HUES64 (cell line): Measurements from ENCODE around the gene XIRP2.

Experiments
- H3K27ac ChIP-seq: 2 replicates; pipeline ENCODE4 v1.7.0; 2013; ENCODE audit warnings: low read depth, low read length, inconsistent platforms
- H3K27me3 ChIP-seq: 2 replicates; pipeline ENCODE4 v1.6.1; 2013; ENCODE audit warnings: mild to moderate bottlenecking, low read length; ENCODE audit not compliant: insufficient read depth
- H3K36me3 ChIP-seq: 2 replicates; pipeline ENCODE4 v1.6.1; 2013; ENCODE audit warnings: mild to moderate bottlenecking, low read length; ENCODE audit not compliant: insufficient read depth
- H3K4me1 ChIP-seq: 2 replicates; pipeline ENCODE4 v1.6.1; 2013; ENCODE audit warnings: mild to moderate bottlenecking, low read length, moderate library complexity; ENCODE audit not compliant: insufficient read depth
- H3K4me3 ChIP-seq: 2 replicates; pipeline ENCODE4 v1.5.1; 2013; ENCODE audit warnings: mild to moderate bottlenecking, low read length, moderate library complexity
- H3K9ac ChIP-seq: 2 replicates; pipeline ENCODE4 v1.6.1; 2013; ENCODE audit warnings: mild to moderate bottlenecking, low read depth, low read length
- H3K9me3 ChIP-seq: 2 replicates; pipeline ENCODE4 v1.6.1; 2013; ENCODE audit warnings: low read depth, low read length; ENCODE audit not compliant: insufficient read depth
- WGBS: fragments of 150-250, 120-280 bp; methylation state at CpG from one replicate; pipeline ENCODE4 v1.1.7; 2013; ENCODE audit warnings: missing lambda C conversion rate; 5-methylcytosine and 5-hydroxymethylcytosine counted together

The XIRP2 gene

GRCh38 chr2:167200019-167200418, 311.7 kb downstream of the XIRP2 start:
- Histone ChIP-seq H3K4me3 (no peak overlapping the region), H3K27ac (no peak overlapping the region), H3K4me1 (no peaks in the 10 kb centered on the region), H3K9me3 (no peaks in the 10 kb centered on the region), H3K9ac (no peak overlapping the region), H3K27me3 (no peaks in the 10 kb centered on the region), H3K36me3 (no peaks in the 10 kb centered on the region)
- 99% methylated on average over 4 of the region's 5 CpGs for WGBS

DNA sequence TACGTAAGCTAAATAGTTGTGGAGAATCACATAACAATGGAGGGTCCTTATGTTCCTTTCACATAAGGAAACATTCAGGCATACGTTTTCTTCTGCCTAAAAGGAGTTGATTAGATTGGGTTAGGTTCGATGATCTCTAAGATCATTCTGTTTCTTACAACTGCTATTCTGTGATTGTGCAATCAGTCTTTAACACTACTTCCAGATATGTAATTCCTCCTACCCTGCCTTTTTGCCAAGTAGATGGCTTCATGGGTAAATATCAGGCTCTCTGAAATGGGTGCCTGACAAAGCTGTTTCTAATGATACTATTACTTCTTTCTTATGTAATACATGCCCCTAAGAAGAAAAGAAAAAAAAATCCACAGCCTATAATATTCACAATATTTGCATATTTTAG, 321.5 kb downstream of the XIRP2 start:
- H3K36me3 ChIP-seq = no peaks in the 10 kb centered on the region
- H3K27me3 ChIP-seq = no peaks in the 10 kb centered on the region
- no peak overlapping the region for H3K27ac ChIP-seq
- no peaks in the 10 kb centered on the region for H3K9me3 ChIP-seq
- 70% methylated on average over 2 of the region's 3 CpGs for WGBS
- H3K9ac ChIP-seq = no peak overlapping the region
- H3K4me1 ChIP-seq = peaks cover 9% of the 10 kb centered on the region
- no peak overlapping the region for H3K4me3 ChIP-seq

GRCh38 chr2:167212014-167212648, 323.9 kb downstream of the XIRP2 start:
- Histone ChIP-seq H3K36me3 (no peaks in the 10 kb centered on the region), H3K27me3 (no peaks in the 10 kb centered on the region), H3K4me1 (peaks cover 13% of the 10 kb centered on the region), H3K4me3 (no peak overlapping the region), H3K27ac (no peak overlapping the region), H3K9me3 (no peaks in the 10 kb centered on the region), H3K9ac (no peak overlapping the region)
- WGBS = 19% methylated on average over 3 of the region's 3 CpGs

DNA sequence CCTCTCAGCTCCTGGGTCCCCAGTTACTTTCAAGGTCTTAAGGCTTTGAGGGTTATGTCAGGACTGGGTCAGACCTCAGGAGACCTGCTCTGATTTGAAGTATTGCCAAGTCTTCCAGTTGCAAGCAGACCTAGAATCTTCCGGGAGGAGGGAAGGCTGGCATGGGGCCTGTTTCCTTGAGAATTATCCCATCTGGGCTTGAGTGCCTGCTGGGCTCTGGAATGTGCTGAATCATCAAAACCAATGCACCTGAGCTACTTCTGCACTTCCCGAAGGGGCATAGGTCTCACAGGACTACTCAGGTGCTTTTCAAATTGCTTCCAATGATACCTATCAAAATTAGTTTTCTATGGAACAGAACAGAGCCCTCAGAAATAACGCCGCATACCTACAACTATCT, 327.3 kb downstream of the XIRP2 start:
- H3K27me3 ChIP-seq = no peaks in the 10 kb centered on the region
- WGBS = 83% methylated on average over 2 of the region's 4 CpGs
- no peak overlapping the region for H3K4me3 ChIP-seq
- H3K36me3 ChIP-seq = no peaks in the 10 kb centered on the region
- no peak overlapping the region for H3K27ac ChIP-seq
- no peaks in the 10 kb centered on the region for H3K9me3 ChIP-seq
- H3K4me1 ChIP-seq = peaks cover 4% of the 10 kb centered on the region; the same call in 1 of the 2 replicates
- H3K9ac ChIP-seq = no peak overlapping the region

- no peaks in the 10 kb centered on the region for H3K4me1 ChIP-seq
- no peaks in the 10 kb centered on the region for H3K36me3 ChIP-seq
- no peaks in the 10 kb centered on the region for H3K27me3 ChIP-seq
- no peak overlapping the region for H3K27ac ChIP-seq
- 86% methylated on average over 4 of the region's 4 CpGs for WGBS
- H3K4me3 ChIP-seq = no peak overlapping the region
- H3K9me3 ChIP-seq = no peaks in the 10 kb centered on the region
- no peak overlapping the region for H3K9ac ChIP-seq
Measured at GRCh38 chr2:167237478-167237877, 349.2 kb downstream of the XIRP2 start.

DNA sequence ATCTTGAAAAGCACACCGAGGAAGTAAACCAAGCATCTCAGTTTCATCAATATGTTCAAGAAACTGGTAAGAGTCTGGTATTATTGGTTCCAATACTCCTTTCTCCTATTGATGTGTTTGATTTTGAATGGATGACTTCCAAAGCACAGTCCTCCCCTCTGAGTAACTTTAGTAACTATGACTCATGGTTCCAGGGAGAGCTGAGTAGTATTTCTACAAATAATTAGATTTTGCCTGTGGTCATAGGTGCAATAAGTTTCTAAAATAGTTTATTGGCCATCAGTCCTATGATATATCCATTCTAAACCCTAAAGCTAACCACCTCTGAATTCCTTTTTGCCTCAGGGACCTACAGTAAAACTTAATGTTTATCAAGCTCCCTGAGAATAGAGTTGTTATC, 352.4 kb downstream of the XIRP2 start:
- Histone ChIP-seq H3K4me3 (no peak overlapping the region), H3K36me3 (no peaks in the 10 kb centered on the region), H3K27ac (no peak overlapping the region), H3K9ac (no peak overlapping the region), H3K9me3 (no peaks in the 10 kb centered on the region), H3K27me3 (no peaks in the 10 kb centered on the region), H3K4me1 (no peaks in the 10 kb centered on the region)
- WGBS = 100% methylated on average over 1 of the region's 1 CpG

GRCh38 chr2:167249197-167249596, 360.9 kb downstream of the XIRP2 start:
- Histone ChIP-seq H3K4me1 (peaks cover 2% of the 10 kb centered on the region; the same call in 1 of the 2 replicates), H3K27ac (no peak overlapping the region), H3K4me3 (no peak overlapping the region), H3K9me3 (no peaks in the 10 kb centered on the region), H3K9ac (no peak overlapping the region), H3K36me3 (no peaks in the 10 kb centered on the region), H3K27me3 (no peaks in the 10 kb centered on the region)
- 99% methylated on average over 4 of the region's 4 CpGs for WGBS

DNA sequence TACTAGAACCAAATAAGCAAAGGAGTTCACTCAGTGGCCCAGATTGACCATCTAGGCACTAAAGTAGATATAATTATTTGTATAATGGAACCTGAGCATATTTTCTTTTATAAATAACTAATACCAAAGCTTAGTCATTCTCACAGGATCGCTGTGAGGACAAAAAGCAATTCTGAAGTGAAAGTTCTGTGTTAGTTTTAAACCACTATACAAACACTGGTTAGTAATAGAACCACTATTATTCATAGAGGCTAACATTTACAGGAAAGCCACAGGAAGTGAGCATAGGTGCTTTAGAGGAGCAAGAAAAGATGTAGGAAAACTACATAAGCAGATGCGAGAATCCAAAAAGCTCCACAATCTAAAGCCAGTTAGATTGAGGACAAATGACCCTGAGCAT, 364.7 kb downstream of the XIRP2 start:
- 100% methylated on average over 1 of the region's 2 CpGs for WGBS
- Histone ChIP-seq H3K9me3 (no peaks in the 10 kb centered on the region), H3K27me3 (no peaks in the 10 kb centered on the region), H3K4me1 (peaks cover 22% of the 10 kb centered on the region; the same call in 1 of the 2 replicates), H3K36me3 (no peaks in the 10 kb centered on the region), H3K27ac (no peak overlapping the region), H3K4me3 (no peak overlapping the region), H3K9ac (no peak overlapping the region)

DNA sequence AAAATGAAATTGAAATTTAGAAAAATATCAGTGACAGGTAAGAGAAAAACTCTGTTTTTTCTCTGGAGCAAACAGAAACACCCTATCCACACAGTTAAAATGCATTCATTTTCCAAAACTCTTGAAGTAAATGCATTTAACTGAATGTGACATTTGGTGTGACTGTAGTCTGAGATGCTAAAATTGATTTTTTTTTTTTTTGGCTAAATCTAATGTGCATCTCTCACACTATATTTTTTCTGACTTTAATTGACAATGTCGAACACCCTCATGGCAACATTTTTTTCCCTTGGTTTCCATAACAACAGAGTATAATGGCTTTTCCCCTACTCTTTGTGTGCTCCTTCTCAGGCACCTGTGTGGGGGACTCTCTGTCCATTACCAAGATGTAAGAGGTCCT, 366.4 kb downstream of the XIRP2 start:
- Histone ChIP-seq H3K36me3 (no peaks in the 10 kb centered on the region), H3K4me1 (peaks cover 35% of the 10 kb centered on the region), H3K4me3 (no peak overlapping the region), H3K9ac (no peak overlapping the region), H3K27me3 (no peaks in the 10 kb centered on the region), H3K27ac (no peak overlapping the region), H3K9me3 (no peaks in the 10 kb centered on the region)
- WGBS = 76% methylated on average over 1 of the region's 1 CpG

DNA sequence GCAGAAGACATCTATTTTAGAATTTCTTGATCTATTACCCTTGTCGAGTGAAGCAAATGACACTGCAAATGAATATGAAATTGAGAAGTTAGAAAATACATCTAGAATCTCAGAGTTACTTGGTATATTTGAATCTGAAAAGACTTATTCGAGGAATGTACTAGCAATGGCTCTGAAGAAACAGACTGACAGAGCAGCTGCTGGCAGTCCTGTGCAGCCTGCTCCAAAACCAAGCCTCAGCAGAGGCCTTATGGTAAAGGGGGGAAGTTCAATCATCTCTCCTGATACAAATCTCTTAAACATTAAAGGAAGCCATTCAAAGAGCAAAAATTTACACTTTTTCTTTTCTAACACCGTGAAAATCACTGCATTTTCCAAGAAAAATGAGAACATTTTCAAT, 370.4 kb downstream of the XIRP2 start:
- H3K27ac ChIP-seq = no peak overlapping the region
- H3K4me3 ChIP-seq = no peak overlapping the region
- H3K9ac ChIP-seq = no peak overlapping the region
- peaks cover 33% of the 10 kb centered on the region for H3K4me1 ChIP-seq
- 81% methylated on average over 3 of the region's 3 CpGs for WGBS
- H3K36me3 ChIP-seq = no peaks in the 10 kb centered on the region
- H3K27me3 ChIP-seq = no peaks in the 10 kb centered on the region
- H3K9me3 ChIP-seq = no peaks in the 10 kb centered on the region

GRCh38 chr2:167264380-167264779, 376.1 kb downstream of the XIRP2 start:
- no peak overlapping the region for H3K4me3 ChIP-seq

GRCh38 chr2:167265004-167265403, 376.7 kb downstream of the XIRP2 start:
- Histone ChIP-seq H3K9ac (no peak overlapping the region), H3K27me3 (no peaks in the 10 kb centered on the region)
- 92% methylated on average over 1 of the region's 2 CpGs for WGBS

More at GRCh38 chr2:167264380-167264779, 376.1 kb downstream of the XIRP2 start:
- peaks cover 24% of the 10 kb centered on the region for H3K9me3 ChIP-seq
- H3K27me3 ChIP-seq = no peaks in the 10 kb centered on the region
- no peaks in the 10 kb centered on the region for H3K36me3 ChIP-seq
- H3K4me1 ChIP-seq = no peaks in the 10 kb centered on the region; the same call in 1 of the 2 replicates
- H3K27ac ChIP-seq = no peak overlapping the region
- H3K9ac ChIP-seq = no peak overlapping the region
- 83% methylated on average over 5 of the region's 5 CpGs for WGBS

More at GRCh38 chr2:167265004-167265403, 376.7 kb downstream of the XIRP2 start:
- Histone ChIP-seq H3K36me3 (no peaks in the 10 kb centered on the region), H3K9me3 (peaks cover 30% of the 10 kb centered on the region), H3K27ac (no peak overlapping the region), H3K4me3 (no peak overlapping the region), H3K4me1 (no peaks in the 10 kb centered on the region)
